Stimulated activated CD8-positive, alpha-beta memory T cell treated with anti-CD3 and anti-CD28 coated beads, Interleukin-4, amount 100 ng/mL, for 4 hours (primary cell): ENCODE measurements around the gene CNP.
A peak's percentile ranks its signal among the peaks of the same experiment; 100 is the strongest.
"Not testable (repeated sequence)": the region's sequence is repeated elsewhere in the genome, so short reads cannot be mapped to it uniquely, and the experiment has no call there.

ENCODE experiments used
- DNase-seq, 2 donors: peaks; one replicate each; pipeline ENCODE4 v3.0.0-alpha.2; 2020; ENCODE audit warnings: low read depth in 2 of 2, low spot score in 1 of 2

Gene CNP

DNA sequence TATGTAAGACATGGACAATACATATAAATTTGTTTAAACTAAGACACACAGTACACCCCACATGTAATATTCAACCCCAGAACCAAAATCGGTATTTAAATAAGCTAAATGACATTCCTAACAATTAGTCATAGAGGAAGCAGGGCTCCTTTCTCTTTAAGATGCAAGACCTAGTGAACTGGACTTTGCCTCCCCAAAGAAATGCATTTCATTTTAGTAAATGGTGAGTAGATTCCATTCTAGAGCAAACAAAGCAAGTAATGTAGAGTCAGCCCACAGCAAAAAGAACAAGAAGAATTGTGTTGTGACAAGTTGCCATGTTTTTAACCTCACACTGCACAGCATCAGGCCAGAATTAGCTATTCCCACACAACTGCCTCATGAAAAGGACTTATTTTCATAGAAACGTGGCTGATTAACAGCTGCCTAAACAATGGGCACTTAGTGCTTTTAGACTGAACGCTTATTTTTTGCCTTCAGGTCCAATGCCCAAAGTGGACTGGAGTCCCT is 36.3 kb downstream of the CNP start:
- DNase-seq, result no peak

DNA sequence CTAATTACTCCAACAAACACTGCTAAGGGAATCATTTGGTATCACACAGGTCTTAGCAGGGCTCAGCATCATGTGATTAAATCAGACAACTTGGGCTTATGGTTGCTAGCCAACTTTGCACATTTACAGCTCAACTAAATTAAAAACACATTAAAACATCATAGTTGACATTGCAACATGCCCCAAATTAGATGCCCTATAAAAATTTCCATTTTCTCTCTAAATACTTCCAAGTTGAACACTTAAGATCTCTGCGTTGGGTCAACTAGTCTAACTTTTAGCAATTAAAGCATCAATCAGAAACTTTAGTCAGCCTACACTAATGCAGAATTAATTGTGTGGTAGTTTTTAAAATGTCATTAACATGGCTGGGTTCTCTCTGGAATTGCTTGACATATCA is 38.6 kb downstream of the CNP start:
- no peak for DNase-seq

DNA sequence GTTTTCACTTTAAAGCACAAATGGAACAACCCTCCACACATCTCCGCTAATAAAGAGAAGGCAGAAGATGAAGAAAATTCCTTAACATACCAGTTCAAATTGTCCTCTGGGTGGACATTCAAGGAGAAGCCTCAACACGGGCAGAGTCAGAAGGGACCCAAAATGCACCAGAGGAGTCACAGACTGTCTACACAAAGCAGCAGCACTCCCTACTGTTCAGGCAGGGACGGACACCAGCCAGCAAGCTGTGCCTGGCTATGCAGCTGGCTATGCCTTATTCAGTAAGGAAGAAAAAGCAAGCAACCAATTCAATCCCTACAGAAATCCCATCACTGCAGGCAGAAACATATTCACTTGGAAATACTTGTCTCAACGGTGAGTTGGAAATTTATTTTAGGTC is 42.6 kb downstream of the CNP start:
- no peak for DNase-seq

DNA sequence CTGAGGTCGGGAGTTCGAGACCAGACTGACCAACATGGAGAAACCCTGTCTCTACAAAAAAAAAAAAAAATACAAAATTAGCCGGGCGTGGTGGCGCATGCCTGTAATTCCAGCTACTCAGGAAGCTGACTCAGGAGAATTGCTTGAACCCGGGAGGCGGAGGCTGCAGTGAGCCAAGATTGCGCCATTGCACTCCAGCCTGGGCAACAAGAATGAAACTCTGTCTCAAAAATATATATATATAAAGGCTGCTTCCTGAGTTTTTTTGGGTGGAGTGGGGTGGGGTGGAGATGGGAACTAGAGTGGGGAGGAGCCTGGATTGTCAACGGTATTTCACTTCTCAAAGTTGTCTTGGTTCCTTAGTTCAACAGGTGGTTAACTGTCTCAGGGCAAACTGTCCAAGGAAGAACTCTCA is 43.7 kb downstream of the CNP start:
- DNase-seq, result not testable (repeated sequence)

DNA sequence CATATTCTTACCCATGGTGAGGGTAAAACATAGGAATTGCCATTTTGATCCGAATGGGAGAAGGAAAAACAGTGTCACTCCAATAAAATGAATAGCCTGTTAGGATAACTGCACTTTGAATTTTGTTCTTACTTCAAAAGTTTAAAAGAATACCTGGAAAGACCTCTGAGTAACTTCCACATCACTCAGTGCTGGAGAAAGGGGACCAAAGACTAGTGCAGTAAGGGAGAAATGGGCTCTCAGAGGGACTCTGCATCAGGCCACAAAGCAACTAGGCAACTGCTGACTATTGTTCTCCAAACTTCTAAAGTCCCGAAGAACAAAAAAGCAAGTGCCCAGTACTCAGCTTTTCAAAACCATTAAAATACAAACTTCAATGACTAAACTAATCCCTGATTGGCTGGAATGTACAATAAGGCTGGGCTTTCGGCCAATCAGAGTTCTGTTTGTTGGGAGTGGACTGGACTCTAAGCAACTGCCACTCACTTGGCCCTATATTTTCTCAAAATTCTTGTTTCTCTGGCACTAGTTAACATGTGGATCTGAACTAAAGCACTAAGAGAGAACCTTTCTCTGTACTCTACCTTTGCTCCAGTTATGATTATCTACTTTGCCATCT is 44.4 kb downstream of the CNP start:
- no peak for DNase-seq

DNA sequence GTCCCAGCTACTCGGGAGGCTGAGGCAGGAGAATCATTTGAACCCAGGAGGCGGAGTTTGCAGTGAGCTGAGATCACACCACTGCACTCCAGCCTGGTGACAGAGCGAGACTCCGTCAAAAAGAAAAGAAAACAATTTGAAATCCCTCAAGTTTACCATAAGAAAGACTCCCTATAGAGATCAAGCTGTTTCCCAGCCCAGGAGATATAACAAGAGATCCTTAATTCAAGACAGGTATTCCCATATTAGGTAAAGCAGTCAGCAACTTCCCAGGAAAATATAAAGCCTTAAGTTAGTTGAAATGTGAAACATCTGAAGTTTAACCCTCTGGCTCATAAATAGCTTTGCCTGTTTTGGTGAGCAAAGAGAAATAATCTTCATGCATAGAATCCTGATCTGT is 45.8 kb downstream of the CNP start:
- DNase-seq, result not testable (repeated sequence)

DNA sequence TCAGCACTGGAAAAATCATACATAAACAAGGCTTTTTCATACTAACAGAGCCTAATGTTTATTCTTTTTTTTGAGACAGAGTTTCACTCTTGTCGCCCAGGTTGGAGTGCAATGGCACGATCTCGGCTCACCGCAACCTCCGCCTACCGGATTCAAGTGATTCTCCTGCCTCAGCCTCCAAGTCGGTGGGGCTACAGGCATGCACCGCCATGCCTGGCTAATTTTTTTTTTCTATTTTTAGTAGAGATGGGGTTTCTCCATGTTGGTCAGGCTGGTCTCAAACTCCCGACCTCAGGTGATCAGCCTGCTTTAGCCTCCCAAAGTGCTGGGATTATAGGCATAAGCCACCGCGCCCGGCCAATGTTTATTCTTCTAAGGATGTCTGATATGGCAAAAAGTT is 47.1 kb downstream of the CNP start:
- not testable (repeated sequence) for DNase-seq

DNA sequence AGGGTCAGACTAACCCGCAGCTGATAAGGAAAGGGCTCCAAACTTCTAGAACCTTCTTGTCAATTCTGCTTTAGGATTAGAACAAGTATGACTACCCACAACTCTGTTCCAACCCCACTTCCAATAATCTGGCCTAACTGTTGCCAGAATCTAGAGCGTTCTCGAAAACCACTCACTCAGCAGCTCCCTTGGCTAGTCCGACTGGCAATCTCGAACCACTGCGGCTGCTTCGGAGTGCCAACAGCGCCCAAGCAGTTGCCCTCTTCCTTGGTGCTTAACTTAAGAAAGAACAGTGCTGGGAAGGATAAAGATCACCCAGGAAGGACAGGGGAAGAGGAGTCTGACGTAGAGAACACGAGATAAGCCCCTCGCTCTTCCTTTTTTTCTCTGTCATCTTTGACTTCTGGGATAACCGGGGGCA is 49.8 kb downstream of the CNP start:
- no peak for DNase-seq

DNA sequence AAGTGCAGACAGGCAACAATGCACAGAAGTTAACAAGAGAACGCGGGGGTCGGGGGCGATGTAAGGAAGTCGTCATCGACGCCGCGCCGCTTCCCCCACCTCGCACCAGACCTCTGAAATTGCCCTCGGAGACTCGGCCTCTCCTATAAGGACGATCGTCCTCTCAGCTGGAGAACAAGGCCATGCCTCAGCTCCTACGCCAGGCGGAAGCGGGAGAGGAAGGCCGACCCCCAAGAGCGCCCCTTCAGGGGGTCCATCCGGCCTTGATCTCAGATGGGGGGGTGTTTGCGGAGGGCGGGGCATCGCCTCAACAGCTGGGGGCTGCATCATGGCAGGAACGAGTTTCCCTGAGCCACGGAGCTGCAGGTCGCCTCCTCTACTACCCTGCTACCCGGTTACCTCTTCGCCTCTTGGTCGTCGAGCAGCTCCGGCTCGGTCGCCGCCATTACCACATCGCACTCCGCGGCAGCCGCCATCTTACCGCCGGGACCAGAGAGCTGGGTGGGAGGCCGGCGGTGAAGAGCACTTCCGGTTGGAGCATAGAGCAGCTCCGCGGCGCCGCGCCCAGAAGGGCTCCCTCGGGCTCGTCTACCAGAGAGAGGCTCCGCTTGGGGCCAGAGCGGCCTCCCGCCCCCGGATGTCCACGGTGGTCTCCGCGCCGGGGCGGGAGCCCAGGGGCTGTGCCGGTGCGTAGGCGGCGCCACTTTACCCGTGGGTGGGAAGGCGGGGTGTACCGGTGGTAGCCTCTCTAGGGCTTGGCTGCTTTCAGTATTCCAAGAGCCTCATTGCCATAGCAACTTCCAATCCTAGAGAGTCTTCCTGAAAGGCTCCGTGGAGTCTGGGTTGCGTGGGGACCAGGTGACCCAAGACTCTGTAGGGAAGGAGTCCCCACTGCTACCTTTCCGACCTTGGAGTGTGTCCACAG is 50.6 kb downstream of the CNP start, which contains the start of gene DNAJC7:
Gene DNAJC7 (minus strand): TSS at position 499 of the 925 bp plus-strand sequence. CDS start 23 bp downstream, at position 476.
- peak; percentile 63 to 83 for DNase-seq

DNA sequence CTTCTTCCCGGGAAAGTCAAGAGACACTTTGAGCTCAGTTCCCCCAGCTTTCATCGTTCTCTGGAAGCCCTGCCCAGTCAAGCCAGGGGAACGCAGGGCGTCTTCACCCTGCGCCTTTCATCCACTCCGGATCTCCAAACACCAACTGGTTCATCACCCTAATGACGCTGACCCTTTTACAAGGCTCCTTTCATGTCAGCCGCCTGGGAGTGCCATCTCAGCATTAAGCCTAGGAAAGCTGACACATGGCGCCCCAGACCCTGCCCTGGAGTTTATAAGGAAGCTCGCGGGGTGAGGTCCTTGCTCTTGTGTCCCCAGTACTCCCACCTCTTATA is 51.2 kb downstream of the CNP start:
- no peak for DNase-seq

DNA sequence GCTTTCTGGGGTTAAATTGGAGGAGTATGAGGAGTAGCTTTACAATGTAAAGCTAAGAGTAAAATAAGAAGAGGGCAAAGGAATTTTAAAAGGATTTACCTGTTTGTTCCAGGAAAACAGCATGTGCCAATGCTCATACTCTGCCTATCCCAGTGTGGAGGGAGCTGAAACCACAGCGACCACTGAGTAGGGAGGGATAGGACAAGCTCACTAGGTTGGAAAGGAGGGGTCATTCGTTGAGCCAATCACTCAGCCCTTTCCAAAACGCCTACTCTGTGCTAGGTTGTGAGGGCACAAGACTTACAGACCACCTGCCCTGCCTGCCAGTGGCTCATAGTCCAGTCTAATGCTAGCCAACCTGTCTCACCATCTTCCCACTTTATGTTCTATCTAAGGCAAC is 51.7 kb downstream of the CNP start:
- no peak for DNase-seq

DNA sequence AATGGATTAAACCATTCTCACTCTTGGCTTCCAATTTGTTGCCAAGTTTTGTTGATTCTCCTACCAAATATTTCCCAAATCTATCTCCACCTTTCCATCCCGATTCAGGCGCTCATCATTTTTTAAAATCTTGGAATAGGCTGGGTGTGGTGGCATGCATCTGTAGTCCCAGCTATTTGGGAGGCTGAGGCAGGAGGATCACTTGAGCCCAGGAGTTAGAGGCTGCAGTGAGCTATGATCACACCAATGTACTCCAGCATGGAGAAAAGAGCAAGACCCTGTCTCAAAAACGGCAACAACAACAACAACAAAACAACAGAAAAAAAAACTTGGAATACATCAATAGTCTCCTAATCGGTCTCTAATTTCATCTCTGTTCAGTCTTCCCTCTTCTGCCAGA is 52.4 kb downstream of the CNP start:
- no peak for DNase-seq

DNA sequence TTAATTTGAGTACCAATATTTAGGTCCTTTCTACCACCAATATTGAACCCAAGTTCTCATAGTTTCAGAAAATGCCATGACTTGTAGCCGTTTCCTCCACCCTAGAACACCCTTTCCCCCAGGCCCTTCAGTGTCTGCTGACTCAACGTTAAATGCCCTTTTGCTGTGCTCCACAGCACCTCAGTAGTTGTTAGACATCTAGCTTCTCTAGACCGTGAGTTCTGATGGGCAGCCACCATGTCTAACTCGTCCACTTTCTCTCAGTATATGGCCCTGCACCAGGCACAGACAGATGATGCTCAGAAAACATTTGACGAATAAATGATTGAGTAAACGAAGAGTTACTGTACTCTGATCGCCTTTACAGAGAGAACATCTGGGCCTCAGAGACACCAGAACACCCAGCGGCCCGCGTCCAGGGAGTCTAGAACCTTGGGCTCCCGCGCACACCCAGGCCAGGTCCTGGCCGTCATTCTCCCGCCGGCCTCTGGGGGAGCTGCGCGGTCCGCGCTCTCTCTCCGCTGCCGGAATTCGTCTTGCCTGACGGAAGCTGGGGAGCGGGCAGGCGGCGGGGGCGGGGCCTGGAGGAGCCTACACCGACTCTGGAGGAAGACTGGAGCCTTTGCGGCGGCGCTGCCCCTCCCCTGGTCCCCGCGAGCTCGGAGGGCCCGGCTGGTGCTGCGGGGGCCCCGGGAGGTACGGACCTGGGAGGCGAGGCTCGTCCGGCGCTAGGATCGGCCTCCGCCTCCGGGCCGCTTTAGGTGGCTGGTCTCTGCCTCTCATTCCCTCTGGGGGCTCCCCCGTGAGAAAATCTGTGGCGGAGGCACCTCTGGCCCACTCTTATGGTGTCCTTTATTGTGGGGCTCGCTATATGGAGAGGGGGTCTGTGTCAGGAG is 53.2 kb downstream of the CNP start, which contains the start of gene NKIRAS2:
Gene NKIRAS2 (plus strand): TSS at position 582 of the 896 bp plus-strand sequence. CDS start 1,488 bp downstream, outside the sequence.
- DNase-seq, result peak; percentile 80 to 86

DNA sequence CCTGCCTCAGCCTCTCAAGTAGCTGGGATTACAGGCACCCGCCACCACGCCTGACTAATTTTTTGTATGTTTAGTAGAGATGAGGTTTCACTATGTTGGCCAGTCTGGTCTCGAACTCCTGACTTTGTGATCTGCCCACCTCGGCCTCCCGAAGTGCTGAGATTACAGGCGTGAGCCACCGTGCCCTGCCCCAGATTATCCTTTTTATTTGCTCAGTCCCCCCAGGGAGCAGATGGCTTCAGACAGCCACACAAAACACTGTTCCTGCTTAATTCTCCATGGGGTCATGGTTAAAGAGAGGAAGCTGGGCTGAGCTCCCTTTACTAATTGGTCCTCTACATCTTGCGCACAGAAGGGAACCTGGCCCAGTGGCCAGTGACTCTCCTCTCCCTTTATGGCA is 54.2 kb downstream of the CNP start:
- DNase-seq, result not testable (repeated sequence)

DNA sequence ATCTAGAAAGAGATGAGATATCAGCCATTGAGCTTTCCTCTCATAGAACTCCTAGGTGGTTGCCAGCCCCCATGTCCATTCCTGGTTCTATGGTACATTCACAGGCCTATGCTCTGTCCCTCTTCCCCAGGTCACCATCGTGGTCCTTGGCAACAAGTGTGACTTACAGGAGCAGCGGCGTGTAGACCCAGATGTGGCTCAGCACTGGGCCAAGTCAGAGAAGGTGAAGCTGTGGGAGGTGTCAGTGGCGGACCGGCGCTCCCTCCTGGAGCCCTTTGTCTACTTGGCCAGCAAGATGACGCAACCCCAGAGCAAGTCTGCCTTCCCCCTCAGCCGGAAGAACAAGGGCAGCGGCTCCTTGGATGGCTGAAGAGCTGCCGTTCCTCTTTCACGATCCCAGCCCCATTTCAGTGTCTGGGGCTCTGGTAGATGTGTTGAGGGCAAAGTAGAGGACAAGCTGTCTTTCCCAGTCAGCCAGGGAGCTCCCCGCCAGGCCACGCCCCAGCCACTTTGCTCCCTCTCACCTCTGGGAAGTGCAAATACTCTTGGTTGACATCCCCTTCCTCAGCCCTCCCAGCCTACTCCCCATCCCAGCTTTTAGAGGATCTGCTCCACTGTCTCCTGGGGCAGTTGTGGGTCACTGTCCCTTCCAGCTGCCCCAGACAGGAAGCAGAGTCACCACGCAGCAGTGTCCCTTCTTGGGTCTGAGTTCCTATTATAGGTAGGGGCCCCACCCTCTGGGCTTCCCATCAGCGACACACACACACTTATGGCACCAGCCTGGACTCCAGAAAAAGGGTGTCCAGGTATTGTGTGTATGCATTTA is 57.1 kb downstream of the CNP start:
- DNase-seq, result no peak

DNA sequence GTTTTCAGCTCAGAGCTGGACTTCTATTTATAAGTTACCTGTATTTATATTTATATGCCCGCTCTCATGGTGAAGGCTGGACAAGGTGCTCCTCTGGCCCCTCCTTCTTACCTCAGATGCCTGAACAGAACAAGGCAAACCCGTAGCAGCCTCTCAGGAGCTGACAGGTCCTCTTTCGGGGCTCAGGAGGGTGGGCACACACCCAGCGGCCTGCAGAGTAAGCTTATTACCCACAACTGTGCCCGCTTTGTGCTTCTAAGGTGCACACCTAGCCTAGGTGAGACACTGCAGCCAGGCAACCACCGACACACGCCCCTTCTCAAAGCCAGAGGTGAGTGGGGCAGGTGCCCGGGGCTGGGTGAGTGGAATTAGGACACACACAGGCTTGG is 58.6 kb downstream of the CNP start:
- DNase-seq, result no peak

DNA sequence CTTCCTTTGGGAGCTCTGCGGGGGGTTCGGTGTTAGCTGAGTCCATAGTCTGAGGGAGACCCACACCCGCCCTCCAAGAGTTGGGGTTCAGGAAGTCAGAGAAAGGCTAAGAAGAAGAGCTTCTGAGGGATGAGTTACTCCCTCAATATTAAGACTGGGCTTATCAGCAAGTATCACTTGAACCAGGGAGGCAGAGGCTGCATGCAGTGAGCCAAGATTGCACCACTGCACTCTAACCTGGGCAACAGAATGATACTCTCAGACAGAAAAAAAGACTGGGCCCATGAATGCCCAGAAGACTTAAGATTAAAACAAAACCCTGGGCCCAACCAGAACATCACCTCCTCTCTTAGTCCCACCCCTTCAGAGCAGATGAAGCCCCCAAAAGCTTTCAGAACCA is 59.3 kb downstream of the CNP start:
- DNase-seq, result no peak

DNA sequence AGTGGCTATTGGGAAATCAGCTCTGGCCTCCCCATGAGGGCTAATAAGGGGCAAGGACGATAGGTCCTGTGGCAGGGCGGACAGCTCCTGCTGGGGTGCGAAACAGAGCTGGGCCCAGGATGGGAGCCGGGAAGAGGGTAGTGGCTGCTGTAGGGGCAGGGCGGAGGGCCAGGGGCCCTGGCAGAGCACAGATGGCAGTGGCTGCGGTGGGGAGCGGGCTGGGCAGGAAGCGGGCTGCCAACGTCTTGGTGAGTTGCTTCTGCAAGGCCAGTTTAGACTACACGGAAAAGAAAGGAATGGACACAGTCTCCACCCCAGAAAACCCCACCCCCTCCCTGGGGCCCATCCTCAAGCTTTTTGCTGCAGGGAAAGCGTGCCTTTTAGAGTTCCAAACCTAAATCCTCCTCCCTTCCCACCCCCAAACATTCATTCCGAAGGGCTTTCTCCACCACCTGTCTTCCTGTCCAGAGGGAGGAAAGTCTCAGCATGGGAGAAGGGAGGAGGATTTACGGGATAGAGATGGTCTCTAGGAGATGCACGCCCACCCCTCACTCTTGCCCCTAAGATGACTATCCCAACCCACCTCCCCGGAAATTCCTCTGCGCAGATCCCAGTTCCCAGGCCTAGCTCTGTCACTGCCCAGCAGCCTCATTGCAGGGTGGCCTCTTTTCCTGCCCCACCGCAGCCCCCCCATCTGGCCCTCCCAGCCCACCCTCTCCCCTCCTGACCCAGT is 60.4 kb downstream of the CNP start:
- no peak for DNase-seq
